ENCODE measurements around the gene TMEM50B. TPM values are rescaled to one million over a fixed set of nuclear protein-coding genes. Genes with fewer than 3 reads are reported as not detected.
"Not testable (repeated sequence)": the region's sequence is repeated elsewhere in the genome, so short reads cannot be mapped to it uniquely, and the experiment has no call there.

The TMEM50B gene
- total and polyA plus RNA-seq, 2 experiments from 2014 or later, result 25.1 to 26.1 TPM

DNA sequence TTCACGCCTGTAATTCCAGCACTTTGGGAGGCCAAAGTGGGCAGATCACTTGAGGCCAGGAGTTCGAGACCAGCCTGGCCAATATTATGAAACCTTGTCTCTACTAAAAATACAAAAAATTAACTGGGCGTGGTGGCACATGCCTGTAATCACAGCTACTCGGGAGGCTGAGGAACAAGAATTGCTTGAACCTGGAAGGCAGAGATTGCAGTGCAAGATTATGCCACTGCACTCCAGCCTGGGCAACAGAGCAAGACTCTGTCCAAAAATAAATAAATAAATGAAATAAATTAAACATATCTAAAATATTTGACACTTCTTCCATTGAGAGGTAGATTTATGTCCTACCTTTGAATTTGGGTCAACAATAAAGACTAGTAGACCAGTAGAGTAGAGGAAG lies 10.6 kb downstream of the TMEM50B start:
- DNase-seq (ENCODE audit: low spot score); H3K4me3 Mint-ChIP-seq; H2AFZ ChIP-seq; H3K27me3 Mint-ChIP-seq (ENCODE audit: insufficient read depth, low read depth, poor library complexity); H3K4me2 ChIP-seq; H3K9me2 ChIP-seq (ENCODE audit: insufficient read depth); H3K36me3 Mint-ChIP-seq (ENCODE audit: low read depth); H3K4me1 Mint-ChIP-seq; H4K20me1 ChIP-seq (replicated peaks; ENCODE audit: insufficient read depth); H3F3A ChIP-seq (replicated peaks; ENCODE audit: low read depth); H3K27ac Mint-ChIP-seq; H3K27me3 ChIP-seq (ENCODE audit: insufficient read depth); H3K4me1 ChIP-seq (ENCODE audit: insufficient read depth); H3K9me3 Mint-ChIP-seq; H3K4me3 ChIP-seq; H3K36me3 ChIP-seq (ENCODE audit: insufficient read depth); ATAC-seq; H3K27ac ChIP-seq (ENCODE audit: low read depth): not testable (repeated sequence)
- H3K79me2 ChIP-seq (replicated peaks; ENCODE audit: insufficient read depth), result peaks cover 31% of the 10 kb centered on the region

DNA sequence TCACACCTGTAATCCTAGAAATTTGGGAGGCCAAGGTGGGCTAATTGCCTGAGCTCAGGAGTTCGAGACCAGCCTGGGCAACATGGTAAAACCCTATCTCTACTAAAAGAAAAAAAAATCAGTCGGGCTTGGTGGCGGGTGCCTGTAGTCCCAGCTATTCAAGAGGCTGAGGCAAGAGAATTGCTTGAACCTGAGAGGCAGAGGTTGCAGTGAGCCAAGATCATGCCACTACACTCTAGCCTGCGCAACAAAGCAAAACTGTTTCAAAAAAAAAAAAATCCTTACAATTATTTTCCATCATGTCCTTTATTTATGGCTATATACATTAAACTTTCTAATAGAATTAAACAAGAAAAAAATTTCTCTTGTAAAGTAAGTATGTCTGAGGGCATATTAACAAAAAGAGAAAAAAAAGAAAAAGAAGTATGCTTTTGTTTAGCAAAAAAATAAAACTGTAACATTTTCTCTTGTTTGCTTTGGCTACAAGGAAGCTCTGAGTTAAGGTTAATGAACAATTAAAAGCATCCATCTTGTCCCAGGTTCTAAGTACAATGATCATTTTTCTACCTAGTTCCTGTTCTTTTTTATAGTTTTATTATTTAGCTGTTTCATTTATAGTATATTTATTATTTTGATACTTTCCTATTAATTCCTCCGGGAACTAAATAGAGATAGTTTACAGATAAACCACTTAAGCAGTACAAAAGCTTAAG lies 18.1 kb downstream of the TMEM50B start:
- no peaks in the 10 kb centered on the region for H3F3A ChIP-seq (replicated peaks; ENCODE audit: low read depth)
- no peak overlapping the region for H2AFZ ChIP-seq
- no peaks in the 10 kb centered on the region for H3K79me2 ChIP-seq (replicated peaks; ENCODE audit: insufficient read depth)
- H3K27me3 ChIP-seq (ENCODE audit: insufficient read depth), result no peaks in the 10 kb centered on the region
- no peaks in the 10 kb centered on the region; the same call in 1 of the 2 replicates for H3K36me3 ChIP-seq (ENCODE audit: insufficient read depth)
- no peak for ATAC-seq
- H3K4me2 ChIP-seq, result no peak overlapping the region
- no peaks in the 10 kb centered on the region for H3K9me2 ChIP-seq (ENCODE audit: insufficient read depth)
- no peak for DNase-seq (ENCODE audit: low spot score)
- H3K4me1 ChIP-seq (ENCODE audit: insufficient read depth), result peaks cover 8% of the 10 kb centered on the region; the same call in 1 of the 2 replicates
- H3K27ac Mint-ChIP-seq, result no peak overlapping the region
- H4K20me1 ChIP-seq (replicated peaks; ENCODE audit: insufficient read depth), result no peaks in the 10 kb centered on the region; the same call in 1 of the 2 replicates
- no peak overlapping the region for H3K4me3 Mint-ChIP-seq
- no peak overlapping the region for H3K4me3 ChIP-seq
- H3K9me3 Mint-ChIP-seq, result no peaks in the 10 kb centered on the region
- no peak overlapping the region for H3K27ac ChIP-seq (ENCODE audit: low read depth)
- H3K4me1 Mint-ChIP-seq, result peaks cover 2% of the 10 kb centered on the region; the same call in 2 of the 3 replicates
- TF ChIP-seq ZNF331 (CRISPR knock-in tag; IDR thresholded peaks at IDR 0.05; ENCODE audit: low read depth), result no peak
- TF ChIP-seq CREB1 (CRISPR knock-in tag; IDR thresholded peaks at IDR 0.05; ENCODE audit: low read depth), result no peak
- TF ChIP-seq POLR2AphosphoS5 (IDR thresholded peaks at IDR 0.05; ENCODE audit: low read depth), result no peak
- no peak for TF ChIP-seq ZNF114 (CRISPR knock-in tag; IDR thresholded peaks at IDR 0.05)
- no peak for TF ChIP-seq JUNB (IDR thresholded peaks at IDR 0.05; ENCODE audit: unreplicated experiment)
- TF ChIP-seq, protein P1, sequence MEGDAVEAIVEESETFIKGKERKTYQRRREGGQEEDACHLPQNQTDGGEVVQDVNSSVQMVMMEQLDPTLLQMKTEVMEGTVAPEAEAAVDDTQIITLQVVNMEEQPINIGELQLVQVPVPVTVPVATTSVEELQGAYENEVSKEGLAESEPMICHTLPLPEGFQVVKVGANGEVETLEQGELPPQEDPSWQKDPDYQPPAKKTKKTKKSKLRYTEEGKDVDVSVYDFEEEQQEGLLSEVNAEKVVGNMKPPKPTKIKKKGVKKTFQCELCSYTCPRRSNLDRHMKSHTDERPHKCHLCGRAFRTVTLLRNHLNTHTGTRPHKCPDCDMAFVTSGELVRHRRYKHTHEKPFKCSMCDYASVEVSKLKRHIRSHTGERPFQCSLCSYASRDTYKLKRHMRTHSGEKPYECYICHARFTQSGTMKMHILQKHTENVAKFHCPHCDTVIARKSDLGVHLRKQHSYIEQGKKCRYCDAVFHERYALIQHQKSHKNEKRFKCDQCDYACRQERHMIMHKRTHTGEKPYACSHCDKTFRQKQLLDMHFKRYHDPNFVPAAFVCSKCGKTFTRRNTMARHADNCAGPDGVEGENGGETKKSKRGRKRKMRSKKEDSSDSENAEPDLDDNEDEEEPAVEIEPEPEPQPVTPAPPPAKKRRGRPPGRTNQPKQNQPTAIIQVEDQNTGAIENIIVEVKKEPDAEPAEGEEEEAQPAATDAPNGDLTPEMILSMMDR (conservative IDR thresholded peaks at IDR 0.05; ENCODE audit: low read depth in 2 of 2), result no peak
- no peak for TF ChIP-seq NANOG (IDR thresholded peaks at IDR 0.05; ENCODE audit: borderline replicate concordance)
- TF ChIP-seq EZH2phosphoT487 (IDR thresholded peaks at IDR 0.05; ENCODE audit: unreplicated experiment), result no peak
- no peaks in the 10 kb centered on the region for H3K27me3 Mint-ChIP-seq (ENCODE audit: insufficient read depth, low read depth, poor library complexity)
- no peaks in the 10 kb centered on the region for H3K36me3 Mint-ChIP-seq (ENCODE audit: low read depth)

DNA sequence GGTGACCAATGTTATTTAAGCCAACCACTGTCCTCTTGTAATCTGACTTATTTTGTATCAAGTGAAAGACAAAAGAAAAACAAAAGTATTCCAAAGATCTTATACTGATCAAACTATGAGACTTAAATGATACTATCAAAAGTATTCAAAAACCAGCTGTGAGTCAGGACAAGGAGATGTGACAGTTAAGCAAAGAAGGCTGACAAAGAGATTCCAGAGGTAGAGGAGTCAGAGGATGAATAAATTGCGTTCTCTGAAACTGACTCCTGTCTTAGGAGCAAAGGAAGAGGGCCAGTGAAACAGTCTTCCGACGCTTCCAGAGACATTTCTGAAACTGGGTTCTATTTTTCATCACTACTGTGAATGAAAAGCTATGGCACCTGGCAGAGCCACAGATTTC lies 20.9 kb downstream of the TMEM50B start:
- H3K4me1 Mint-ChIP-seq, result peaks cover 9% of the 10 kb centered on the region
- no peaks in the 10 kb centered on the region; the same call in 1 of the 2 replicates for H4K20me1 ChIP-seq (replicated peaks; ENCODE audit: insufficient read depth)
- no peaks in the 10 kb centered on the region for H3F3A ChIP-seq (replicated peaks; ENCODE audit: low read depth)
- no peak overlapping the region for H3K27ac Mint-ChIP-seq
- no peaks in the 10 kb centered on the region for H3K79me2 ChIP-seq (replicated peaks; ENCODE audit: insufficient read depth)
- DNase-seq (ENCODE audit: low spot score) (no peak), ATAC-seq (no peak)
- H3K9me3 Mint-ChIP-seq, result no peaks in the 10 kb centered on the region
- no peak overlapping the region for H3K4me3 ChIP-seq
- H3K9me2 ChIP-seq (ENCODE audit: insufficient read depth), result no peaks in the 10 kb centered on the region
- H3K36me3 Mint-ChIP-seq (ENCODE audit: low read depth), result no peaks in the 10 kb centered on the region
- peaks cover 8% of the 10 kb centered on the region; the same call in 1 of the 2 replicates for H3K4me1 ChIP-seq (ENCODE audit: insufficient read depth)
- H2AFZ ChIP-seq, result no peak overlapping the region
- H3K4me2 ChIP-seq, result no peak overlapping the region
- no peak overlapping the region for H3K27ac ChIP-seq (ENCODE audit: low read depth)
- no peaks in the 10 kb centered on the region for H3K27me3 Mint-ChIP-seq (ENCODE audit: insufficient read depth, low read depth, poor library complexity)
- no peaks in the 10 kb centered on the region for H3K27me3 ChIP-seq (ENCODE audit: insufficient read depth)
- no peak overlapping the region for H3K4me3 Mint-ChIP-seq
- no peak for TF ChIP-seq CREB1 (CRISPR knock-in tag; IDR thresholded peaks at IDR 0.05; ENCODE audit: low read depth)
- no peaks in the 10 kb centered on the region; the same call in 1 of the 2 replicates for H3K36me3 ChIP-seq (ENCODE audit: insufficient read depth)

Measured in GM23338 (cell line).